Activated CD4-positive, alpha-beta T cell treated with anti-CD3 and anti-CD28 coated beads, Interleukin-2, amount 50 U/mL, for 1 hour (primary cell): Measurements from ENCODE around the gene PIK3CA.
"Not testable (repeated sequence)": the region's sequence is repeated elsewhere in the genome, so short reads cannot be mapped to it uniquely, and the experiment has no call there.

Experiments used
- DNase-seq: peaks from one replicate; pipeline ENCODE4 v3.0.0-alpha.2; 2020

The PIK3CA gene

DNA sequence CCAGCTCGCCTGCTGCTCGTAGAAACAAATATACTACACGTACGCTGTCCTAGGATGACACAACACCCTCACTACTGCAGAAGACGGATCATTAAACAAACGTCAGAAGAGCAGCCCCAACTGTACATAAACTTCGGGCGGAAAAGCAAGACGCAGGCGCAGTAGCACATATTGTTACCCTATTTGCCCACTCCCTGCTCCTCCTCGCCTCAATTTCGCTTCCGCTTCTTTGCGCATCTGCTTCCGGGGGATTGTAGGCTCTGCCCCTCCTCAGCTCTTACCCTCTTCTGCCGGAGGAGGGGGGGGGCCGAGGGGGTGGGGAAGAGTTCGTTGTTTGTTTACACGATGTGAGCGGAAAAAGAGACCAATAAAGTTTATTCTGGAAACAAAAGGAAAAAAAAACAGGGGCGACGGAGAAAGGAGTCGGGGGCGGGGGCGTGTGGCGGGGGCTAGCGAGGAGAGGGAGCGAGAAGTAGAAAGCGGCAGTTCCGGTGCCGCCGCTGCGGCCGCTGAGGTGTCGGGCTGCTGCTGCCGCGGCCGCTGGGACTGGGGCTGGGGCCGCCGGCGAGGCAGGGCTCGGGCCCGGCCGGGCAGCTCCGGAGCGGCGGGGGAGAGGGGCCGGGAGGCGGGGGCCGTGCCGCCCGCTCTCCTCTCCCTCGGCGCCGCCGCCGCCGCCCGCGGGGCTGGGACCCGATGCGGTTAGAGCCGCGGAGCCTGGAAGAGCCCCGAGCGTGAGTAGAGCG is at the start of gene PIK3CA:
Gene PIK3CA, plus strand, starts transcription at position 485 of the 743 bp plus-strand sequence. CDS start 50,469 bp downstream, outside the sequence.
- peak; percentile 90 for DNase-seq

GRCh38 chr3:179098388-179099077 is 49.6 kb upstream of the PIK3CA start:
- no peak for DNase-seq

DNA sequence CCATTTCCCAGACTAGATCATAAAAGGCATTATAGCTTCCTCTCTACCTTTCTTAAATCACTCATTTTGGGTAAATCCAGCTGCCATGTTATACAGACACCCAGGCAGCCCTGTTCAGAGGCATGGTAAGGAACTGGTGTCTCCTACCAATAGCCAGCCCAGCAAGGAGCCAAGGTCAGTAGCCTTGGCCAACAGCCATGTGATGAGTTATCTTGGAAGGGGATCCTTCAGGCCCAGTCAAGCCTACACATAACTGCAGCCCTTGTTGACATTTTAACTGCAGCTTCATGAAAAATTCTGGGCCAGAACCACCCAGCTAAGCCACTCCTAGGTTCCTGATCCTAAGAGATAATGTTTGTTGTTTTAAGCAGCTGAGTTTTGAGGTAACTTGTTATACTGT is 47.5 kb upstream of the PIK3CA start:
- no peak for DNase-seq

DNA sequence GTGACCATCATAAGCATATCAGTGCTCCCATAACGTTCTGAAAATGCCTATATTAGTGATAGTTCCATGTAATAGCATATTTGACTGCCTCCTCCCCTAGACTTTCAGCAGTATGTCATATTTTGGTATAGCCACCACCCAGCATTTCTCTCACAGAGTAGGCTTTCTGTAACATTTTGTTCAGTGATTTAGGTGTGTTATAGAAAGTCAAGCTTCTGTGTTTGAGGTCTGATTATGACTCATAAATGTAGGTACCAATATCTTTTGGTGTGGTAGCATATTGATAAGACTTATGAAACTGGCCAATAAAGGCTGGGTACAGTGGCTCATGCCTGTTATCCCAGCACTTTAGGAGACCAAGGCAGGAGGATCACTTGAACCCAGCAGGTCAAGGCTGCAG is 42.3 kb upstream of the PIK3CA start:
- no peak for DNase-seq

DNA sequence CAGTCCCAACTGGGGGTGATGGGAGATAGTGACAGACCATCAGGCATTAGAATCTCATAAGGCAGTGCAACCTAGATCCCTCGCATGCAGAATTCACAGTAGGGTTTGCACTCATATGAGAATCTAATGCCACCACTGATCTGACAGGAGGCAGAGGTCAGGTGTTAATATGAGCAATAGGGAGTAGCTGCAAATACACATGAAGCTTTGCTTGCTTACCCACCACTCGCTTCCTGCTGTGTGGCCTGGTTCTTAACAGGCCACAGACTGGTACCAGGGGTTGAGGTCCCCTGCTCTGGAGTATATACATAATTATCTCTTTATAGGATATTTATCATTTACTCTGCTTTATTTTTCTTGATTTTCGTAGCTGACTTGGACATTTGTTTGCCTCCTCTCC is 40.5 kb upstream of the PIK3CA start:
- DNase-seq: no peak

DNA sequence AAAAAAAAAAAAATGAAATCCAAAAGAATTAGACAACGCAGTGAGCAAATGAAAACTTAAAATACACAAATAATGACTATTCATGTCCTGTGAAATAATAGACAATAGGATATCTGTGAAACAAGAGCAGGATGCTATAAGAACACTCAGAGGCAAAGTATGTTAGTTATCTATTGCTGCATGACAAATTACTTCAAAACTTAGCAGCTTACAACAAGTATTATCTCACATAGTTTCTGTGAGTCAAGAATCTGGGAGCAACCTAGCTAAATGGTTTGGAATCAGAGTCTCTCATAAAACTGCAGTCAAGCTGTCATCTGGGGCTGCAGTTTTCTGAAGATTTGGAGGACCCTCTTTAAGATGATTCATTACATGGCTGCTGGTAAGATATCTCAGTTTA is 40.1 kb upstream of the PIK3CA start:
- DNase-seq: no peak

GRCh38 chr3:179113903-179114302 is 34.3 kb upstream of the PIK3CA start:
- no peak for DNase-seq

GRCh38 chr3:179115444-179115843 is 32.7 kb upstream of the PIK3CA start:
- not testable (repeated sequence) for DNase-seq

DNA sequence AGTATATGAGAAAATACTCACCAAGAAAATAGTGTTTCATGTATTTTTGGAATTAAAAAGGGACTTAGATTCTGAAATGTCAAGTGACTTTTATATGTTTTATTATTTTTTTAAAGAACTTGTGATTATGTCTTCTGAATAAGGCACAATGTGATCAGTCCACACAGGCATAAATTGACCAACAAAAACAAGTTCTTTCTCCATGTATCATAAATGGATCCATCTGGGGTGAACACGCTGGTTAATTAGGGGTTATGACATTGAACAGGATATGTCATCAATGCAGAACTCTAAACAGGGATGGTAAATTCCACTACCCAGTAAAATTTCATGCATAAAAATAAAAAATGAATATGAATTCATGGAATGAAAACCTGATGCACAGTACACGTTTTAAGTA is 31.3 kb upstream of the PIK3CA start:
- no peak for DNase-seq

DNA sequence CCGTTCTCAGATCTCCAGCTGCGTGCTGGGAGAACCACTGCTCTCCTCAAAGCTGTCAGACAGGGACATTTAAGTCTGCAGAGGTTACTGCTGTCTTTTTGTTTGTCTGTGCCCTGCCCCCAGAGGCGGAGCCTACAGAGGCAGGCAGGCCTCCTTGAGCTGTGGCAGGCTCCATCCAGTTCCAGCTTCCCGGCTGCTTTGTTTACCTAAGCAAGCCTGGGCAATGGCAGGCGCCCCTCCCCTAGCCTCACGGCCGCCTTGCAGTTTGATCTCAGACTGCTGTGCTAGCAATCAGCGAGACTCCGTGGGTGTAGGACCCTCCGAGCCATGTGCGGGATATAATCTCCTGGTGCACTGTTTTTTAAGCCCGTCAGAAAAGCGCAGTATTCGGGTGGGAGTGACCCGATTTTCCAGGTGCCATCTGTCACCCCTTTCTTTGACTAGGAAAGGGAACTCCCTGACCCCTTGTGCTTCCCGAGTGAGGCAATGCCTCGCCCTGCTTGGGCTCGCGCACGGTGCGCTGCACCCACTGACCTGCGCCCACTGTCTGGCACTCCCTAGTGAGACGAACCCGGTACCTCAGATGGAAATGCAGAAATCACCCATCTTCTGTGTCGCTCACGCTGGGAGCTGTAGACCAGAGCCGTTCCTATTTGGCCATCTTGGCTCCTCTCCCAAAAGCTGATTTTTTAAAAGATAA is 15.8 kb upstream of the PIK3CA start:
- not testable (repeated sequence) for DNase-seq

- no peak for DNase-seq
These were observed 14.6 kb upstream of the PIK3CA start for GRCh38 chr3:179133575-179133974.

GRCh38 chr3:179136195-179136594 is 12.0 kb upstream of the PIK3CA start:
- DNase-seq: no peak

GRCh38 chr3:179141890-179142289 is 6.3 kb upstream of the PIK3CA start:
- no peak for DNase-seq

DNA sequence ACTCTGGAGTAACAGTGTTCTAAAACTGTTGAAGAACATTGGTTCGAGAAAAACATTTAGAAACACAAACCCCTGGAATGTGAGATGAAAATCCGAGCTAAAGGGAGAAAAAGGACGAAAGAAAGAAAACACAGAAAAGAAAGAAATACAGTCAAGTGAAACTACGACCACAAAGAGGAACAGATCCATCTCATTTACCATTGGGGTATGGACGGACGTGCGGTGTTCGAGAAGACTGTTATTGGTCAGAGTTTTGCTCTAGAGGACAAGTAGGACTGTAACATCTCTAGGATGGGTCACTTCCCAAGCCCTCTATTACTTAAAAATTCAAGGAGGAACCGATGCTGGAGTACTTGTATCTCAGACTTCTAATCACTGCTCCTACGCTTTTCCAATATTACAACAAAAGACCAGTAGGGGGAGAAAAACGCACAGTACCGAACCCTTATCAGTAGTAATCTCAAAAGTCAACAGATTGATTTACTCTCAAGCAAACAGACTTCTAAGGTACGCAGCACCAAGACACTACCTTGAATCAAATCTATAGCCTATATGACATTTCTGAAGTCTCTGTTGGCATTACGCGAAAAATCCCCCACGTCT is 1.1 kb upstream of the PIK3CA start:
- DNase-seq: no peak

DNA sequence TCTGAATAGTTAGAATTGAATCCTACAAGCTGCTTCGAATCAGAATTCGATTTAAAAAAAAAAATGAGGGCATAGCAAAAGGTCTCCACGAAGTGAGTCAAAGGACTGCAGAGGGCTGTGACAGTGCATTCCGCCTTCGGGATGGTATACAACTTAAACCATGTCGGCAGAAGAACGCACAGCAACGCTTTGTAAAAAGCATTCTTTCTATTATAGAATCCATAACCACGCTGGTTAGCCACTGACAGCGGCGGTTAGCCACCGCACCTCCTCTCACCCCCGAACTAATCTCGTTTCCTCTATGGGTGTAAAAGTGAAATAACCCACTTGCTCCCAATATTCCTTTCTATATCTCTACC is 664 bp upstream of the PIK3CA start:
- DNase-seq: no peak

DNA sequence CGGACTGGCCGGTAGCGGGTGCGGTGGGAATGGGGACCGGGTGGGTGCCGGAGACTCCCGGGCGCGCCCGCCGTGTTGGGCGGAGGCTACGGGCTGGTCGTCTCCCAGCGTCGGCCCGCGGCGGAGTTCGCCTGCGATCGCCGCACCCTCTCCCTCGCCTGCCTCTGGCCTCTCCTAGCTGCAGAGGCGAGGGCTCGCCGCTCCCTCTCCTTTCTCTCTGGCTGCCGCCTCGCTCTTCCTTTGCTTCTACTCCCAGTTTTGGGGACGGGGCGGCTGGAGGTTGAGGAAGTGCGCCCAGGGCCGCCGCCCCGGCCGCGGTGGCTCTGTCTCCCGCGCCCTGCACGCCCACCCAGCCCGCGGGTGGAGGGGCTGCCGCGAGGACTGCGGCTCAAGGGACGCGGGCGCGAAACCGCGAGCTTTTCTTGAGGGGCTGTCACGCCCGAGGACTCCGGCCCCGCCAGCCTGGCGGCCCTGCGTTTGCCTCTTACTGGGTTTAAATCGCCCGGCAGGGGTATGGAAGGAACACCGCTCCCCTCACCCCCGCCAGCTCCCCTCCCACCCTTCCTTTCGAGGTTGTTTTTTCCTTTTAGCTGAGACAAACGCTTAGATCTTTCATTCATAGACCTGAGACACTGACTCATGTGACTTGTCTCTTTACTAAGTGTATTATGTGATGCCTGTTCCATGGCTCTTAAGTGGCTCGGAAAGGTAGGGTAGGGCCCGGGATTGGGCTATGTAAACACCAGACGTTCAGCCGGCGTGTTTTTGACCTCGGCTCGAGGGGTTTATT is 654 bp downstream of the PIK3CA start:
- peak; percentile 69 for DNase-seq

- DNase-seq: peak; percentile 33
These were observed 1.3 kb downstream of the PIK3CA start for GRCh38 chr3:179149406-179149867.

- DNase-seq: no peak
These were observed 1.8 kb downstream of the PIK3CA start for GRCh38 chr3:179149951-179150350.

- no peak for DNase-seq
These were observed 2.5 kb downstream of the PIK3CA start for GRCh38 chr3:179150610-179151009.

- no peak for DNase-seq
These were observed 3.3 kb downstream of the PIK3CA start for GRCh38 chr3:179151474-179151873.

DNA sequence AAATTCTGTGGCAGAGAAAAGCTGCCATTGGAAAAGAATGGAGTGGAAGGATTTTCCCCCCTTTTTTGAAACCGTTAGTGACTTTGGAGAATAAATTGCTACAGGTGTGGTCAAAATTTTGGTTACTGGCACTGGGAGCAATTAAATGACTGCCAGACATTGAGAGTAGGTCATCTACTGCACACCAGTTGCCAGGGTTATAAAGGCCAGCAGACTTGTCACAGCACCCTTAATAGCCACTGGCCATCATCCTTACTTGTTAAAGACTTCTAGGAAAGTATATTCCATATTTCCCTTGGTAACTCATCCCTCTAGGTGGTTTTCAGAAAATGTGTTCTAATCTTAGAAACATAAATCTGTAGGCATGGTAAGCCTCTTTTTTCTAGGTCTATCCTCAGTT is 8.0 kb downstream of the PIK3CA start:
- DNase-seq: no peak

DNA sequence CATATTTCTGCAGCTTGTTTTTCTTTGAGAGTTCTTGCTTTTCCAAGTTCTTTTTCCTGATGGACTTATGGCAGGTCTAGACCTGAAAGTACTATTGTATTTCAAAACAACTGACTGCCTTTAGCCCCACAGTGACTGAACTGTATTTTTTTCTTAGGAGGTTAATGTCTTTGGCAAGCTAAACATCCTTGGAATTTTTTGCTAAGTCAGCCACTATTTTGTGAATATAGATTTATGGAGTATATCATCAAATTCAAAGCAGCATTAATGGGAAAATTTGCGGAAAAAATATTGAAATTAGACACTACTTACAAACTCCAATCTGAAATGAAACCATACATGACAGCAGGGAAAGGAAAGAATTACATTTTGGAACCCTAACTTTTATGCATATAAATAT is 8.6 kb downstream of the PIK3CA start:
- no peak for DNase-seq
